ENCODE results near the gene BLACAT1. TPM values are rescaled to one million over a fixed set of nuclear protein-coding genes. Genes with fewer than 3 reads are reported as not detected.
A peak's percentile ranks its signal among the peaks of the same experiment; 100 is the strongest.

The BLACAT1 gene
- total RNA-seq, 1 donor from 2014 or later: 0.08 TPM

GRCh38 chr1:205456868-205457745 is 1.3 kb upstream of the BLACAT1 start:
- DNase-seq (ENCODE audit: low spot score): no peak
- ATAC-seq: no peak

GRCh38 chr1:205456383-205456867 is 580 bp upstream of the BLACAT1 start:
- ATAC-seq (peak; percentile 15), DNase-seq (ENCODE audit: low spot score) (no peak)

DNA sequence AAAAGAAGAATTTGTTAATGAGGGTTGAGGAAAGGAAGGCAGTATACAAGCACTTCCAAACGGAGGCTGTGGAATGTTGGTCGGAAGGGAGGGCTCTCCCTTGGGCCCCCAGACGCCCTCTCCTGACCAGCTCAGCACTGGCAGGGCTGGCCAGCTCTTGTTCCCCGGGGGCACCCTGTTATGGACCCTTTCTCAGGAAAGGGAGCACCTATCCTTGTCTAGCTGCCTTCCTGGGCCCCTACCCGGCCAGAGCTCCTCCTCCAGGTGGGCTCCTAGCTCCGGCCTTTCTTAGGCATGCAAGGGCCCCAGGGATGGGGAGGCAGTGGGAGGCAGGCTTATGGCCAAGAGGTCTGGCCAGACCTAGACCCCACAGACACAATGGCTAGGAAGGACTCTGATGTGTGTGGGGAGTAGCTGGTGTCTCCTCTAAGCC is 926 bp downstream of the BLACAT1 start:
- DNase-seq (ENCODE audit: low spot score): no peak

DNA sequence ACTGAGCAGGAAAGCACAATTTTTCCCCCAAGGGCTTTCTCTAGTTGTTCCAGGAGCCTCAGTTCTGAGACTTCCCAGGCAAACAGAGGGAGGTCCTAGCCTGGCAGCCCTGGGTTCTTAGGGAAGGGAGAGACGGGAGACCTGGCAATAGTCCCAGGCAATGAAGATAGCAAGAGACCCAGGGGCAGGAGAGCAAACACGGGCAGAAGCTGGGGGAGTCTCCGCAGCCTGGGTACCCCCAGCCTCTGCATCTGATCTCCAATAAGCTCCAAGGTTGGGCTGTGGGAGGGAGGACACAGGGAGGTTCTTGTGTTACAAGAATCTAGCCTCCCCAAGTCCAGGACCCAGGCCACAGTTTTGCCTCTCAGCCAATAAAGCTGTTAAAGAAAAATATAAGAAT is 2.4 kb downstream of the BLACAT1 start:
- no peak for ATAC-seq
- DNase-seq (ENCODE audit: low spot score): no peak

More for the DNA sequence above, 926 bp downstream of the BLACAT1 start:
- no peak for ATAC-seq

GRCh38 chr1:205452933-205453332 is 2.9 kb downstream of the BLACAT1 start:
- DNase-seq (ENCODE audit: low spot score) (no peak), ATAC-seq (no peak)

DNA sequence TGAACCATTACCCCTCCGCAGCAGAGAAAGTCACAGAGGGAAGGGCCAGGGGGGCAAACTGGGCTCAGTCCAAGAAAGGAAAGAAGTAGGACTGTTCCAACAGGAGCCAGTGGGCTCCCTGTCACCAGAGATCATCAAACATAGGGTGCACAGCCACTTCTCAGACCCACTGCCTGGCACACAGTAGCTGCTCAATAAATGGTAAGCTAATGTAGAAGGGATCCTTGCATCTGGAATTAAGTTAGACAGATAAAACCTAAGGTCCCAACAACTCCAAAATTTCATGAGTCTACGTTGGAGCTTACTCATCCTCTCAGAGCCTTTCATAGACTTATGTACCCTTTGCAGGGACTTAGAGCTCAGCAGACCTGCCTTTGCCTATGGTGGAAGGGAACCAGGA is 3.5 kb downstream of the BLACAT1 start:
- DNase-seq (ENCODE audit: low spot score): no peak
- no peak for ATAC-seq

- no peak for ATAC-seq
- DNase-seq (ENCODE audit: low spot score): no peak
These were observed 4.1 kb downstream of the BLACAT1 start for GRCh38 chr1:205451759-205452164.

DNA sequence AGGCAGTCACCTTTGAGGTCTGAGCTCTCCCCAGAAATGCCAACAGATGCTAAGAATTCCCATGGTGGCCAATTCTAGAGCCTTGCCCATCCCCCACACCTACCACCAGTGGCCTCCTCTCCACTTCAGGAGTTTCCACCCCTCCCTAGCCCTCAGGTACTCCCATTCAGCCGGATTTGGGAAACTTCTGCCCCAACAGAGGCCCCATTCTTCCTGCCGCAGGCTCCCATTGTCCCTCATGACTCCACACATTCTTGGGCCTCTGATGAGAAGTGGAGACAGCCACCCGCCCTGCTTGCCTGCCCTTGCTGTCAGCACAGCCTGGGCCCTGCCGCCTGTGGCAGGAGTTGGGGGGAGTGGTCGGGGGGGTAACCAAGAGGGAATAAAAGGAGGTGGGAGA is 4.6 kb downstream of the BLACAT1 start:
- DNase-seq (ENCODE audit: low spot score) (no peak), ATAC-seq (no peak)

GRCh38 chr1:205450448-205450847 is 5.4 kb downstream of the BLACAT1 start:
- ATAC-seq (no peak), DNase-seq (ENCODE audit: low spot score) (no peak)

GRCh38 chr1:205449750-205450443 is 5.9 kb downstream of the BLACAT1 start:
- DNase-seq (ENCODE audit: low spot score): no peak
- no peak for ATAC-seq

DNA sequence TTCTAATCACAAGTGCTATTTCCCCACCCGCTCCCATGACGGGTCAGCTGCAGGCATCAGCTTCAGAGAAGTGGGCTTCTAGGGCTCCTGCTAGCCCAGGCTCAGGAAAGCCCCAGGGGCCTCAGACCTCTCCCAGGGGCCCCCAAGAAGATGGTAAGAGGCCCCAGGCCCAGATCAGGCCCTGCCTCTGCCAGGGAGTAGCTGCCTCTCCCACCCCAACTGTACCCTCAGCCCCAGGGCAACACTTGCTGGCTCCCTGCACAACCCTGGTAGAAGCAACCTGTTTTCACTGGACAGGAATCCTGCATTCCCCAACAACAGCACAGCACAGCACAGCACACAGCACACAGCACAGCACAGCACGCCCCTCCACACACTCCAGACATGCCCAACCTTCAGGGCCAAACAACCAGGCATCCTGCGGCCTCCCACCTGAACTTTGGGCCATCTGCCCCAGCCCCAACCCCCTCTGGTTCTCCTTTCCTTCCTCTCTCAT is 6.5 kb downstream of the BLACAT1 start:
- no peak for ATAC-seq
- DNase-seq (ENCODE audit: low spot score): no peak

- DNase-seq (ENCODE audit: low spot score) (no peak), ATAC-seq (no peak)
These were observed 7.1 kb downstream of the BLACAT1 start for GRCh38 chr1:205448540-205449253.

DNA sequence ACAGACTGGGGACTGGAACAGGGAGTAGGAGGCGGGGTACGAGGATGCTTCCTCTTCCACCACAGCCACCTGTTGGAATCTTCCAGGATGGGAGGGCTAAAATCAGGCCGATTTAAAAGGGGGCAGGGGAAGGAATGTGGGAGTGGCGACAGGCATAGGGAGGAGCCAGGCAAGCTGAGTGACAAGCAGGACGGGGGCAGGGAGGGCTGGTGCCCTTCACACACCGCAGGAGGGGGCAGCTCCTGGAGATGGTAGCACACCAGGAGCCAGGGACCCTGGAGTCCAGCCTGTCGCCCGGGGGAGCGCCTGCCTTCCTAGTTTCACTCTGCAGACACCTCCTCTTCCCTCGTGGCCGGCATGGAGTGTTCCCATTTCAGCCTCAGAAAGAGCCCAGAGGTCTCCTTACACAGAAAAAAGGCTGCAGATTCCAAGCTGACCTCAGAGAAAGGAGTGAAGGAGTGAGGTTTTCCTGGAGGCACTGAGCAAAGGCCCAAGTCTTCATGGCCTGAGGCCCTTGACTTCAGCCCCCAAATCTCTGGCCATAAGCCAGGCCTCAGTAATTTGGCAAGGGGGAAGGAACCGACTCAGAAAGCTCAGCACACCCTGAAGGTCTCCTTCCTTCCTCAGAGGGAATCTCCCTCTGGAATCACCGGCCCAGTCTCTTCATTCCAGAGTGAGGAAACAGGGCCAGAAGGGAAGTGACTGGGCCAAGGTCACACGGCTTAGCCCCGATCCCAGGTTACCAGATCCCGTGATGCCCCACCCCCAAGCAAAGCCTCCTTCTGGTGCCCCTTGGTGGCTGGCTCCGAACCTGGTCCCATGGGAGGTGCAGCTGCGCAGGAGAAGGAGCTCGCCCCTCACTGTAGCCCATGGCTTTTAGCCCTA is 8.1 kb downstream of the BLACAT1 start:
- no peak for DNase-seq (ENCODE audit: low spot score)
- no peak for ATAC-seq

GRCh38 chr1:205446828-205447227 is 9.0 kb downstream of the BLACAT1 start:
- no peak for DNase-seq (ENCODE audit: low spot score)

GRCh38 chr1:205445646-205445935 is 10.3 kb downstream of the BLACAT1 start:
- no peak for DNase-seq (ENCODE audit: low spot score)
- ATAC-seq: no peak

More at GRCh38 chr1:205446828-205447227, 9.0 kb downstream of the BLACAT1 start:
- ATAC-seq: no peak

DNA sequence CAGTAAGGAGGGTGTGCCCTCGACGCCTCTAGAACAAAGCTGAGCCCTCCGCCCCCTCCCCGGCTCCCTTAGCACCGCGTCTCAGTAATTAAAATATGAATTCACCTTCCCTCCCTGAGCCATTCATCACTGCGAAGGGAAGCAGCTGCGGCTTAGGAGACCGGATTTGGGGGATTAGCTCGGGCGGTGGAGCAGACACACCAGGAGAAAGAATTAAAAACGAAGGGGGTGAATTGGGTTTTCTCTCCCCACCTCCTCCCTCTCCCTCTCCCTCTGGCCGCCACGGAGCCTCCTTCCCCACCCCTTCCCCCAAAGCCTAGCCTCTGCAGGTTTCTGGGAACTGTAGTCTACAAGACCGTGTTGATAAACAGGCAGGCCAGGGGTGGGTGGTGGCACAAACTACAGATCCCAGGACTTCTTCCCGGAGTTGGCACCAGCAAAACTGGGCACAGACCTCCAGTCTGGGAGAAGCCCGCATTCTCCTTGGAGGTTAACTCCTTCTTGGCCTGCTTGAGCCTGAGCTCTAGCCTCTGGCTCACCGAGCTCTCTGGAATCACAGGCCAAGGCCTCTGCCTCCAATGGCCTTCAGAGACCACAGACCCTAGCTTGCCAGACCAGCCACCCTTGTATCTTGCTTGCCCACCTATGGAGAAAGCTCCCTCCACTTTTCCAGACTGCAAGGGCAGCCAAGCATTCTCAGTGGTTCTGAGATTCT is 10.8 kb downstream of the BLACAT1 start:
- no peak for ATAC-seq
- DNase-seq (ENCODE audit: low spot score): no peak

DNA sequence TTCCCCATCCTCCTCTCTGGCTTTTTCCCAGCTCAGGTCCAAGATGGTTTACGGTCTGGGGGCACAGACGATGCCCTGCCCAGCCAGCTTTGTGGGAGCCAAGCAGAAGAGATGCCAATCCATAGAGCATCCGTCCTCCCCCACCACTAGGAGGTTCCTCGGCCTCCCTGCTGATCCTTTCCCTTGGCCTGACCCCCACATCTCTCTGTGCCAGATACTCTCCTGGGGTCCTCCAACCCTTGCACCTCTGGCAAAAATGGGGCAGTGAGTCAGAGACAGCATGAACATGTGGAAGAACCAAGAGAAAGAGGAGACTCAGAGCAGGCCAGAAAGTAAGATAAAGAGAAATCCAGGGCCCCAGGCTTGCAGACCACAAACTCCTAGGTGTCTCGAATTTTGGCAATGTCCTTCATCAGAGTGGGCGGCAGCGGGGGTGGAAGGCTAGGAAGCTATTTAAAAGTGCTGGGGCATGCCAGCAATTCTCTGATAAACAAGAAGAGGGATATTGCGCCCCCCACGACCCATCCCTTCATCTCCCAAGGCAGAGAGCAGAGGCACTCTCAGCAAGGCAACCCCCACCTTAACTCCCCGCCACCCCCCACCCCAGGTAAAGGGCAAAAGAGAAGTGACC is 11.4 kb downstream of the BLACAT1 start:
- ATAC-seq (no peak), DNase-seq (ENCODE audit: low spot score) (no peak)

- no peak for DNase-seq (ENCODE audit: low spot score)
These were observed 12.1 kb downstream of the BLACAT1 start for GRCh38 chr1:205443585-205444299.

More at GRCh38 chr1:205443585-205444299, 12.1 kb downstream of the BLACAT1 start:
- no peak for ATAC-seq

Measured in left lobe of liver (tissue), 2 donors.